ENCODE measurements around the gene LGALS3BP.
A peak's percentile ranks its signal among the peaks of the same experiment; 100 is the strongest.

The LGALS3BP gene

GRCh38 chr17:78999056-78999768 is 19.5 kb upstream of the LGALS3BP start:
- no peak for DNase-seq (ENCODE audit: low spot score)

- DNase-seq (ENCODE audit: low spot score) = no peak
Observed at GRCh38 chr17:78998311-78999055, 18.8 kb upstream of the LGALS3BP start.

GRCh38 chr17:78997881-78998280 is 18.2 kb upstream of the LGALS3BP start:
- DNase-seq (ENCODE audit: low spot score) = no peak

DNA sequence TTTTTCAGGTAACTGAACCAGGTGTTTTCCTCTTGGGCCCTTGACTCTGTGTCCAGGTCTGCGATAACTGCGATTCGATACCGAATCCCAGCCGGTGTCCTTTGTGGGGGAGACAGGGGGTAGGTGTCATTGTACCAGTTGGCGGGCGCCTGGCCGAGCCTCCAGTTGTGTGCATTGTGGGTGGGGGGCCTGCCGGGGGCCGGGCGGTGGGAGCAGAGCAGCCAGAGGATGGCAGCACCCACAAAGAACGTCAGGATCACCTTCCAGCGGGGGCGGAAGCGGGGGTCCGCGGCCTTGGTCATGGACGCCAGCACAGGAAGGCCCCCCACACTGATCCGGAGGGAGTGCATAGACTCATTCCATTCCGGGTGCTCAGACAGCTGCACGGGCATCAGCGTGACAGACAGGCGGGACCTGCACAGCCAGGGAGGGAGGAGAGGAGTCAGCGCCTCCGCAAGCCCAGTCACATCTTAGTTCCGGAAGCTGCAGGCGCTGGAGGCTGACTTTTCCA is 17.6 kb upstream of the LGALS3BP start:
- DNase-seq (ENCODE audit: low spot score) = no peak

DNA sequence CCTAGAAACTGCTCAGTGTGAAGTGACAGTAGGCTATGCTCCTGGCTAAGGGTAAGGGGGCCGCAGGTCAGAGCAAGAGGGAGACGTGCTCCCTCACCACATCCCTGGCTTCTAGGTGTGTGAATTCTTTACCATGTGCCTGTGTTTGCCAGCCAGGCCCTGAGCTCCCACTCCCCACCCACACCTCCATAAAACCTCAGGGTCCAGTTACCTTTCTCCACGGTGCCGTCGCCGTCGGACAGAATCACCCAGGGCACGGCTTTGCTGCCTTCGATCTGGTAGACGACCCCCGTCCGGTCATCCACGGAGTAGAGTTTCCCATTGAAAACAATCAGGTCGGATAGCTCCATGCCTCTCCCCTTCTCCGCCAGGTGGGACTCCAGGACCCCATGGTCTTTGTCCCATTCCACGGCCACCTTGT is 17.1 kb upstream of the LGALS3BP start:
- DNase-seq (ENCODE audit: low spot score) = no peak

DNA sequence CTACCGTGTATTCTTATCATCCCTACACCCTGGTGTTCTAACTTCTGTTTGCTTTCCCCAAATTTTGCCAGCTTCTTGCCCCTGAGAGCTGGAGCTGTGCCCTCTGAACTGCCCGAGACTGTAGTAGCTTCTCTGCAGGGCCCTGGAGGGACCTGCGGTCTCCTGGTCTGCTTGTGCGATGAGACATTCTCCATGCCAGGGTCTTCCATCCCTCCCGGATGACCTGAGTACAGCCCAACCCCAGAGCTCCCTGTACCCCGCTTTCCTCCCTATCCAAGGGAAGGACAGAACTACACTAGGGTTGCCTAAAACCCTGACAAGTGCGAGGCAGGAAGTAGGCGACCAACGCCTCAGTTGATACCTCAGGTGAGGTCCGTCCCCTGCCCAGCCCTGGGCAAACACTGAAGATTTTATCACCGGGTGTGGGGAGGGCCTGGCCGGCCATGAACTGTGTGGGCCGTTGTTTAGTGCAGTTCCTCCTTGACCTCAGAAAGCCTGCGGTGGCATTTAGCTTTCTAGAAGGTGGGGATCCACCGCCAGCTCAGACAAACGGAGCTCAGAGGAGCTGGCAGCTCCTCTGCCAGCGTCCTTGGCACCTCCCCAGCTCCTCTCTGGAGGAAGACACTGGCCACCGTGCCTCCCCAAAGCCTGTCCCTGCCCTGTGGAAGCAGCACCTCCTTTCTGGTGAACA is 16.2 kb upstream of the LGALS3BP start:
- DNase-seq (ENCODE audit: low spot score) = no peak

DNA sequence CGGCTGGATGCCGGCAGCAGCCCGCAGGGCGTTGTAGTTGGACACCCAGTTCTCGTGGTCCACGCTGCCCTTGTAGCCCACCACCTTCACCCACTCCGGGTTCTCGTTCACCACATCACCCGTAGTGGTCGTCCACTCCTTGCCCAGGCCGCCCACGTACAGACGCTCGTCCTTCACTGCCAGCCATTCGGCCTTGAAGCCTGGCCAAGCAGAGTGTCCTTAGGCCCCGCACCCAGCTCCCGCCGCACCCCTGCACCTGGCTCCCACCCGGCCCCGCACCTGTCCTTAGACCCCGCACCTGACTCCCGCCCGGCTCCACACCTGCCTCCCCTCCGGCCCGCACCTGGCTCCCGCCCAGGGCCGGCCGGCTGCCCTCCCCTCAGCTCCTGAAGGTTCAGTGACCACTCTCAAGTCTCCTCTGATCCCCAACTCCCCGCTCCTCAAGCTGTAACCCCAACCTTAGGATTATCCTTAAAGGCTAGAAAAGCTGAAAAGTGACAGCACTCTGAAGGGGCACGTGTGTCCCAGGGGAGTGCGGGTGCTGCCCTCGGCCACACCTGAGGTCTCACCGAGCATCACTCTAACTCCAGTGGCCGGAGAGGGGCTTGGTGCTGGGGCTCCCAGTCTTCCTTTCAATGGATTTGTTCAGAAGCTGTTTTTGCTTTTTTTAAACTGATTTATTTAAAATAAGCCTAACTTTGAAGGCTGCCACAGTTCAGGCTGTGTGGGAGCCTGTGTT is 15.5 kb upstream of the LGALS3BP start:
- no peak for DNase-seq (ENCODE audit: low spot score)

DNA sequence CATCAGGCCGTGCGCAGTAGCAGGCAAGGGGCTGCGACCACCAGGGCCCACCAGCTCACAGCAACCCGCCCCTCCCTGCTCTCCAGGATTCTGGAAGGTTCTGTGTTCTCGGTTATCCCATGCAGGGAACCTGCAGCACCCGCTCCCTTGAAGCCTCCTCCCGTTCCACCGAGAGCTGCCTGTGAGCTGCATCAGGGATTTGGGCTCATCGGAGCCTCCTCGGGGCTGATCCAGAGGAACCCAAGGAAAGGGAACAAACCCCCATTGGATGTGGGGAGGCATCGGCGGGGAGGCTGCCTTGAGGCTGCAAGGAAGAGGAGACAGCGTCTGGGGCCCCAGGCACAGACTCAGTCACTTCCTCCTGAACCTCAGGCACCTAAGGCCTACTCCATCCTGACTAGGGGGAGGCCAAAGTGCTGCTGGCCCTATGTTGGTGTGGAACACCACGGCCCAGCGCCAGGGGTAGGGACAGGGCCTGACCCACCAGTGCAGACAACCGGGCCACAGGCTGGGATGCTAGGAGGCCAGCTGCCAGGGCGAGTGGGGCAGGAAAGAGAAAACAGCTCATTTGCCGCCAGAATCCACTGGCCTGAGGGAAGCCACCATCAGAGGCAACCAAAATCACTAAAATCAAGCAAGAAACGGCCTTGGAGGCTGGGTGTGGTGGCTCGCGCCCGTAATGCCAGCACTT is 14.4 kb upstream of the LGALS3BP start:
- DNase-seq (ENCODE audit: low spot score) = no peak

DNA sequence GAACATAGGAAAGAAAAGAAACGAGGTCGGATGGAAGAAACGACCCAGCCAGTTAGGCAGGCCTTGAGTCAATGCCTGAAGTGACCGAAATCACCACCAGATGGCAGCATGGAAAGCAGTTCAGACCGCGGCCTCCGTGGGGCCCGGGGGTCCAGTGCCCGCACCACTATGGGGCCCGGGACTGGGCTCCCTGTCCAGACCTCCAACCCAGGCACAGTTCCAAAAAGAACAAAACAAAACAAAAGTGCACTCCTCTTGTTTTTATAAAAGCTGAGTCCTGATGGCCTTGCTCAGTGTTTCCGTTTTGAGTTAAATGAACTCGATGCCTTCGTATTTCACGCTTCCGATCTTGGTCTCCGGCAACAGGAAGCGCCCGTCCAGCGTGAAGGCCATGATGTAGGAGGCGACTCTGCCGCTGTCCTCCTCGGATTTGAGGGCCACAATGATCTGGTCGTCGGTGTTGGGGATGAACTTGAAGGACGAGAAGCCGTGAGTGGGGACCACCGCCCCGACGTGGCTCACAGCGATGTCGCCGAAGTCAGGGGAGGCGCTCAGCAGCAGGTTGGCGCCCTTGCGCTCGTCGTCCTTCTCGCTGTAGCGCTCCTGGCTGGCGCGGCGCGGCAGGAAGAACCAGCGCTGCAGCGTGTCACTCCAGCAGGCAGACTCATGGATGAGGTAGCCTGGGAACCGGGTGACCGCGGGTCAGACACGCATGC is 13.7 kb upstream of the LGALS3BP start:
- peak; percentile 76 for DNase-seq (ENCODE audit: low spot score)

GRCh38 chr17:78992542-78993212 is 13.0 kb upstream of the LGALS3BP start:
- no peak for DNase-seq (ENCODE audit: low spot score)

DNA sequence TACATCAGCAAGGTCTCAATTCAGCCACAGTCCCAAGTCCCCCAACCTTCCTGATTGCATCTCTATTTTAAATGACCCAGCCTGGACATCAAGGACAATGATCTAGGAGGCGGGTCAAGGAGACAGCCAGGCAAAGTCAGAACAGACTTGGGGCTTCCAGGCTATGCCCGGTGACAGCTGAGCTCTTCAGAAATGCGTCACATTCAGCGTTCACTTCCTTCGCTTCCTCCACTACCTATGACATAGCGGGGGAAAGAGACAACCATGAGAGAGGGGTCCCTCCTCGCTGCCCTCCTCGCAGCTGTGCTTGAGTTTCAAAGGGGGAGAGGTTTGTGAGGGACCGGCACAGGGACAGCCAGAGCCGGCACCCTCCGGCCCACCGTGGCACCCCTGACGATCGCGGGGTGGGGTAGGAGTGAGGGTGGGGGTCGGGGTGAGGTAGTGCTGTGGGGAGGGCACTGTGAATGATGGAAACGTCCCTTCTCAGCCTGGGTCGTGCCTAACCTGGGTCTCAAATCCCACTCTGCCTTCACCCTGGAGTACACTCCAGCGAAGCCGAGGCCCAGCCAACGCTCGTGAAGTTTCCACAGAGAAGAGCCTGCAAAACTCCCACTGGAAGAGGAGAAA is 12.3 kb upstream of the LGALS3BP start:
- DNase-seq (ENCODE audit: low spot score) = no peak

- no peak for DNase-seq (ENCODE audit: low spot score)
Observed at GRCh38 chr17:78991017-78991738, 11.5 kb upstream of the LGALS3BP start.

DNA sequence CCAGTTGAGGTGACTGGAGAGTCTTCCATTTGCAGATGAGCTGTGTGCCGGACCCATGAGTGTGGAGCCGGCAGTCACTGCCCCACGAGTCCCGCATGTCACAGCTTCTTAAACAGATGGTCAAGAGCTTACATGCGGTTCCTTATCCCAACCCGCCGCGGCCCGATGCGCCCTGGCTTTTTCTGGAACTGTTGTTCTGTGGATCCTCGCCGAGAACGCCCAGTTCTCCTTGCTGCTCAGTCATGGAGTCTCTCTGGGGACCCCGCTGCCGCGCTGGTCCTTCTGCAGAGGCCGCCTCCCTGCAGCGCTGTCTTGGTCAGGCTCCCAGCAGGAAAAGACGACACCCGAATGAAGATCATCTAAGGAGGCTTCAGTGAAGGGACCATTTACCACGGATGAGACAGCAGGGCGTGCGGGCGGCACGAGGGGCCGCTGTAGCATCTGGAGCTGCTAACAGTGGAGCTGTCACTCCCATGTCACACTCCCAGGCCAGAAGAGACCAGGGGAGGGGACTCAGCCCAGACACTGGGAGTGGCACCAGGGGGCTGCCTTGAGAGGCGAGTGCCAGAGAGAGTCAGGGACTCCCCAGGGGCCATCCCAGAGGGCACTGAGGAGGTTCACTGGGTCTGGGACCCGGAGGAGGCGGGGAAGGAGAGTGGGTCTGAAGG is 10.8 kb upstream of the LGALS3BP start:
- no peak for DNase-seq (ENCODE audit: low spot score)

DNA sequence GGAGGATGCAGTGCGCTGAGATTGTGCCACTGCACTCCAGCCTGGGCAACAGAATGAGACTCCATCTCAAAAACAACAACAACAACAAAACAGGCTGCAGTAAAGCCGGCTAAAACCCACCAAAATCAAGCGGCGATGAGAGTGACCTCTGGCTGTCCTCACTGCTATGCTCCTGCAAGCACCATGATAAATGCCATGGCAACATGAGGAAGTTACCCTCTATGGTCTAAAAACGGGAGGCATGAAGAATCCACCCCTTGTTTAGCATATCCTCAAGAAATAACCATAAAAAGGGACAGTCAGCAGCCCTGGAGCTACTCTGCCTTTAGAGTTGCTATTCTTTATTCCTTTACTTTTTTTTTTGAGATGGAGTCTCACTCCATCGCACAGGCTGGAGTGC is 8.4 kb upstream of the LGALS3BP start:
- DNase-seq (ENCODE audit: low spot score) = no peak

DNA sequence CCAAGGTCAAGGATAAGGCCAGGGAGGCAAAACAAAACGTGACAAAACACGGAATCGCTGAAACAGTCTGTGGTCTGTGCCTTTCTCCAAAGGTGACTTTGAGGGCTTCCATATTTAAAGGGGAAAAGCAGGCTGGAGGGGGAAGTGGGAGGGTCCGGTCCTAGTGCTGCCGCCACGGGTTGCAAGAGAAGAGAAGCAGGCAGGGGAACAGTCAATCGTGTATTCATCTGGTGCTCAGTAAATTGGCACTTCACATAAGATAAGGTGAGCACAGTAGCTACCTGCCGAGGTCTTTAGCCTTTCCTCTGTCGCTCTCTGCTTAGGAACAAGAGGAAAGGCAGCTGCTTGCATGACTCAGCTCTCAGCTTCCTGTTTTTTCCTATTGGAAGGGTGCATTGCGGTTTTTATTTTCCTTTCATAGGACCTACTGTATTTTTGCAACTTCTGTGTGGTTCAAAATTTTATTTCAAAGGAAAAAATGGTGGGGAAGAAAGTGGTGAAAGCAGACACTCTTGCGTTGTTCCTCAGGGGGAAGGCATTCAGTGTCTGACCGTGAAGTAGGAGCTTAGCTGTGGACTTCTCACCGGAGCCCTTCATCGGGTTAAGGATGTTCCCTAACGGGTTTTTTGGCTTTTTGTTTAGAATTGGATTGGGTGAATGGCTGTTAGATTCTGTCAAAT is 7.1 kb upstream of the LGALS3BP start:
- DNase-seq (ENCODE audit: low spot score) = peak; percentile 55

DNA sequence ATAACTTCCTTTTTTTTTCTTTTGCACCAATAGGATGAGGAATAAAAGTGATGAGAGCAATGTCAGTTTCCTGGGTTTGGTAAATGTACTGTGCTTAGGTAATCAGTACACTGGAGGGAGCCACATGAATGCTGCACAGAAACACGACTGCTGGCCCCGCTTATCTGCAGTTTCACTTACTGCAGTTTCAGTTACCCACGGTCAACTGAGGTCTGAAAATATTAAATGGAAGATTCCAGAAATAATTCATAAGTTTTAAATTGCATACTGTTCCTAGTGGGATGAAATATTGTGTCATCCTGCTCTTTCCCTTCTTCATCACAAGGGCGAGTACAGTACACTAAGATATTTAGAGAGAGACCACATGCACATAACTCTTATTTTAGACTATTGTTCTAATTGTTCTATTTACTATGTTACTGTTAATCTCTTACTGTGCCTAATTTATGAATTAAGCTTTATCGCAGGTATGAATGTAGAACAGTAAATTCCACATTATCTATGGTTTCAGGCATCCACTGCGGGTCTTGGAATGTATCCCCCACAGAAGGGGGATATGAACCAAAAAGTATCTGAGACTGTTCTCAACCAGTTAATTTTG is 6.4 kb upstream of the LGALS3BP start:
- DNase-seq (ENCODE audit: low spot score) = peak; percentile 40

- no peak for DNase-seq (ENCODE audit: low spot score)
Observed at GRCh38 chr17:78985395-78985794, 5.7 kb upstream of the LGALS3BP start.

Data from GM03348 (cell line).